Naive thymus-derived CD4-positive, alpha-beta T cell (primary cell): ENCODE data around the gene GALNT4. TPM values are rescaled to one million over a fixed set of nuclear protein-coding genes. Genes with fewer than 3 reads are reported as not detected.

ENCODE experiments used
- ATAC-seq: fragments of 150-1000 bp; cut with Tn5 transposase; 2 replicates; pipeline ENCODE4 v1.10.0; 2021; ENCODE audit warnings: mild to moderate bottlenecking, moderate library complexity
- CTCF ChIA-PET: fragments of 350-600 bp; sonication (Branson Sonifier 250); formaldehyde crosslinking; loops from one replicate; lab custom pipeline; 2021; ENCODE audit warnings: antibody characterized with exemption; lab: Charles Lee
- POLR2A ChIA-PET: fragments of 350-600 bp; sonication (Branson Sonifier 250); formaldehyde crosslinking; loops from one replicate; lab custom pipeline; 2021; ENCODE audit warnings: antibody characterized with exemption, inconsistent platforms; lab: Charles Lee
- DNase-seq, 9 donors: peaks; one replicate each; pipeline versions ENCODE4 v3.0.0 to v3.0.0-alpha.2; 2020 to 2022; ENCODE audit warnings: mixed read lengths in 1 of 9
- H3K27ac ChIP-seq: one replicate; pipeline ENCODE4 v1.7.0; 2013; ENCODE audit warnings: mild to moderate bottlenecking, low read depth, low read length, moderate library complexity
- H3K27me3 ChIP-seq, 2 donors: one replicate each; pipeline ENCODE4 v1.7.0; 2013; ENCODE audit warnings: low read length in 2 of 2, mild to moderate bottlenecking in 2 of 2, moderate library complexity in 2 of 2; ENCODE audit not compliant: control insufficient read depth in 2 of 2, insufficient read depth in 2 of 2
- H3K36me3 ChIP-seq, 3 experiments: 1 replicate in 2 of 3; 2 replicates in 1 of 3; pipeline ENCODE4 v1.7.0; 2013; ENCODE audit warnings: low read length in 3 of 3, mild to moderate bottlenecking in 3 of 3, moderate library complexity in 1 of 3; ENCODE audit not compliant: insufficient read depth in 3 of 3, control insufficient read depth in 2 of 3
- H3K4me1 ChIP-seq, 2 donors: one replicate each; pipeline ENCODE4 v1.7.0; 2013; ENCODE audit warnings: low read length in 2 of 2, mild to moderate bottlenecking in 2 of 2, moderate library complexity in 1 of 2; ENCODE audit not compliant: control insufficient read depth in 2 of 2, insufficient read depth in 2 of 2
- H3K4me3 ChIP-seq: 2 replicates; pipeline ENCODE4 v1.7.0; 2013; ENCODE audit warnings: mild to moderate bottlenecking, low read length
- H3K9me3 ChIP-seq, 3 experiments: 1 replicate in 2 of 3; 2 replicates in 1 of 3; pipeline ENCODE4 v1.7.0; 2013; ENCODE audit warnings: low read length in 3 of 3; ENCODE audit not compliant: control insufficient read depth in 2 of 3
- H3K27ac Mint-ChIP-seq, 9 donors: one replicate each; pipeline ENCODE4 v1.8.0; 2020 to 2022; ENCODE audit warnings: mixed read lengths in 9 of 9, mild to moderate bottlenecking in 8 of 9, moderate library complexity in 5 of 9, inconsistent platforms in 2 of 9
- H3K27me3 Mint-ChIP-seq, 5 donors: one replicate each; pipeline ENCODE4 v1.8.0; 2021 to 2022; ENCODE audit warnings: mixed read lengths in 5 of 5, mild to moderate bottlenecking in 1 of 5
- H3K36me3 Mint-ChIP-seq, 5 donors: one replicate each; pipeline ENCODE4 v1.8.0; 2020 to 2022; ENCODE audit warnings: mixed read lengths in 5 of 5, mild to moderate bottlenecking in 3 of 5, inconsistent platforms in 1 of 5
- H3K4me1 Mint-ChIP-seq, 7 donors: one replicate each; pipeline ENCODE4 v1.8.0; 2020 to 2022; ENCODE audit warnings: mixed read lengths in 7 of 7, mild to moderate bottlenecking in 3 of 7, inconsistent platforms in 1 of 7
- H3K4me3 Mint-ChIP-seq, 10 donors: one replicate each; pipeline ENCODE4 v1.8.0; 2020 to 2022; ENCODE audit warnings: mild to moderate bottlenecking in 10 of 10, mixed read lengths in 10 of 10, moderate library complexity in 6 of 10, inconsistent platforms in 2 of 10
- H3K9me3 Mint-ChIP-seq, 11 donors: one replicate each; pipeline ENCODE4 v1.8.0; 2020 to 2022; ENCODE audit warnings: mixed read lengths in 11 of 11, mild to moderate bottlenecking in 4 of 11, inconsistent platforms in 1 of 11, moderate library complexity in 1 of 11
- intact Hi-C, 2 donors: fragments of 100-400 bp; cut with micrococcal nuclease; formaldehyde crosslinking; loops; one replicate each; pipeline ENCODE4 v1.15.1; 2023
- polyA plus RNA-seq, 2 donors: library from polyadenylated mRNA; unstranded; fragments of 300-500 nt; fragmentation: Illumina TruSeq; gene quantifications; one replicate each; pipeline ENCODE4 v1.2.3, GENCODE V29; 2021
- total RNA-seq, 6 experiments: library from RNA in 5 of 6; stranded (reverse) in 5 of 6; gene quantifications; 1 replicate in 5 of 6; 2 replicates in 1 of 6; pipeline ENCODE4 v1.2.3 and lab custom pipeline; 2021 to 2026

The GALNT4 gene
- total and polyA plus RNA-seq, 7 experiments from 2014 or later = 2.5 to 14.5 (median 6.7) TPM

DNA sequence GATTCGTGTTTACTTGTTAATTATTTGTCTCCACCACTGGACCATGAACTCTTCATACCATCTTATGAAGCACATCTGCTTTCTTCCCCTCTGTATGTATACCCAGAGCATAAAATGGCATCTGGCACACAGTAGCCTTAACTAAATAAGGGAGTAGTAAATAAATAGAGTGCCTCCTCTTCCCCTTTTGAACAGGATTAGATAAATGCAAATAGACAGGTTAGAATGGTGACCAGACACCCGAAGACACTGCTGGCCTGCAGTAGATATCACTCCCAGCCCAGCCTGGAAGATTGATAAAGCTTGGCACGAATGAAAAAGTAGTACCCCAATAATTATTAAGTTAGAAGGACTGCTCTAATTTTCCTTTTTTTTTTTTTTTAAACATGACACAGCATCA is 6.9 kb downstream of the GALNT4 start:
- no peak overlapping the region for H3K4me3 ChIP-seq
- no peak overlapping the region for H3K27ac ChIP-seq
- H3K9me3 Mint-ChIP-seq = no peaks in the 10 kb centered on the region
- peaks cover 2 to 19% (median 9%) of the 10 kb centered on the region in 5 donors for H3K36me3 Mint-ChIP-seq
- H3K4me1 ChIP-seq = peaks cover 13 to 21% of the 10 kb centered on the region in 2 donors
- no peaks in the 10 kb centered on the region for H3K27me3 Mint-ChIP-seq
- no peak overlapping the region for H3K4me3 Mint-ChIP-seq
- DNase-seq = no peak
- H3K27me3 ChIP-seq = no peaks in the 10 kb centered on the region
- no peaks in the 10 kb centered on the region for H3K9me3 ChIP-seq
- intact Hi-C loops = no loop called here
- peaks cover 12 to 53% (median 34%) of the 10 kb centered on the region in 7 donors for H3K4me1 Mint-ChIP-seq
- ChIA-PET CTCF (interaction anchor here (1.5 kb wide), 1 partner anchor 57 kb away, joined by 6 read pairs; no protein-coding TSS in a partner anchor), POLR2A (no interaction called here)
- H3K27ac Mint-ChIP-seq = no peak overlapping the region
- ATAC-seq = no peak
- no peaks in the 10 kb centered on the region for H3K36me3 ChIP-seq

- intact Hi-C loops = no loop called here
- Histone ChIP-seq H3K36me3 (no peaks in the 10 kb centered on the region), H3K27me3 (no peaks in the 10 kb centered on the region), H3K9me3 (no peaks in the 10 kb centered on the region), H3K4me3 (no peak overlapping the region), H3K4me1 (peaks cover 5 to 11% of the 10 kb centered on the region in 2 donors), H3K27ac (no peak overlapping the region)
- Mint-ChIP-seq H3K27me3 (no peaks in the 10 kb centered on the region), H3K4me3 (no peak overlapping the region), H3K36me3 (peaks cover 0 to 13% (median 4%) of the 10 kb centered on the region in 5 donors), H3K27ac (no peak overlapping the region), H3K9me3 (no peaks in the 10 kb centered on the region), H3K4me1 (peaks cover 6 to 43% (median 24%) of the 10 kb centered on the region in 7 donors)
- ChIA-PET POLR2A (no interaction called here), CTCF (interaction anchor here (0.7 kb wide), 1 partner anchor 47 kb away, joined by 4 read pairs; no protein-coding TSS in a partner anchor)
- ATAC-seq (no peak), DNase-seq (no peak)
Measured at GRCh38 chr12:89516633-89517032, 8.0 kb downstream of the GALNT4 start.

DNA sequence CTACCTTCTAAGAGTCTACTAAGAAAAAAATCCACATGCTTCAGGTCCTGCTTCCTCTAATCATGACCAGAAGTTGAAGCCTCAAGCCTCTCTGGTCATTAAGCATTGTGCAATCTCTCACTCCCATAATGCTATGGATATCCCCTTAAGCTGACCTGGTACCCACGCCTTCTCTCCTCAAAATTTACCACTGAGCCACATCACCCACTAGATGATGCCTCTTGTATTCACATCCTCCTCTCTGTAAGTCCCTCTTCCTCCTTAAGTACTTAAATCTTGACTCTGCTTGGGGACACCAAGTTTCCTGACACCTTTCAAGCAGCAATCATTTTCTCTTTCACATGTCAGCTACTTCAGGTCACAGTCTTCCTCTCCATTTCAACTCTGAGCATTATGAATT is 9.8 kb downstream of the GALNT4 start:
- Histone ChIP-seq H3K4me1 (peaks cover 0 to 7% of the 10 kb centered on the region in 2 donors), H3K27ac (no peak overlapping the region), H3K36me3 (no peaks in the 10 kb centered on the region), H3K9me3 (no peaks in the 10 kb centered on the region), H3K27me3 (no peaks in the 10 kb centered on the region), H3K4me3 (no peak overlapping the region)
- H3K27ac Mint-ChIP-seq = no peak overlapping the region
- ChIA-PET POLR2A (no interaction called here), CTCF (no interaction called here)
- no peaks in the 10 kb centered on the region for H3K27me3 Mint-ChIP-seq
- peaks cover 4 to 31% (median 17%) of the 10 kb centered on the region in 7 donors for H3K4me1 Mint-ChIP-seq
- intact Hi-C loops = loop anchor here in 1 of 2 donors (1.0 kb wide), 1 partner anchor 10 kb away; the partner anchor contains the start of gene GALNT4
- DNase-seq = no peak
- no peaks in the 10 kb centered on the region for H3K9me3 Mint-ChIP-seq
- ATAC-seq = peak; percentile 32
- no peak overlapping the region for H3K4me3 Mint-ChIP-seq
- peaks cover 0 to 12% (median 4%) of the 10 kb centered on the region in 5 donors for H3K36me3 Mint-ChIP-seq

DNA sequence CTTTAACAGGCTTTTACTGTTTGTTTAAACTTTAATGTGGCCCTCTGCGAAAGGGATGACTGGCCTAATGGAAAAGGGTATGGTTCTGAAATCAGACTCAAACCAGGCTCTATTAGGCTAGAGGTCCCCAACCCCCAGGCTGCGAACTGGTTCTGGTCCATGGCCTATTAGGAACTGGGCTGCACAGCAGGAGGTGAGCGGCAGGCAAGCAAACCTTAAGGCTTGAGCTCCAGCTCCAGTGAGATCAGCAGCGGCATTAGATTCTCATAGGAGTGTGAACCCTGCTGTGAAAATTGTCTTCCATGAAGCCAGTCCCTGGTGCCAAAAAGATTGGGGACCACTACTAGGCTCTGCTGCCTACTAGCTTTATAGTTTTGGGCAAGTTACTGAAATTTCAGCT is 11.1 kb downstream of the GALNT4 start:
- Mint-ChIP-seq H3K27ac (no peak overlapping the region), H3K27me3 (no peaks in the 10 kb centered on the region), H3K4me1 (peaks cover 4 to 22% (median 11%) of the 10 kb centered on the region in 7 donors), H3K4me3 (no peak overlapping the region), H3K36me3 (peaks cover 0 to 11% (median 4%) of the 10 kb centered on the region in 5 donors), H3K9me3 (no peaks in the 10 kb centered on the region)
- ChIA-PET POLR2A (no interaction called here), CTCF (interaction anchor here (0.7 kb wide), 1 partner anchor 9 kb away, joined by 3 read pairs; no protein-coding TSS in a partner anchor)
- ATAC-seq = no peak
- Histone ChIP-seq H3K9me3 (no peaks in the 10 kb centered on the region), H3K4me1 (peaks cover 0 to 7% of the 10 kb centered on the region in 2 donors), H3K27ac (no peak overlapping the region), H3K27me3 (no peaks in the 10 kb centered on the region), H3K4me3 (no peak overlapping the region), H3K36me3 (no peaks in the 10 kb centered on the region)
- DNase-seq = no peak
- intact Hi-C loops = no loop called here

- H3K9me3 ChIP-seq = no peaks in the 10 kb centered on the region
- DNase-seq = no peak
- no peak overlapping the region for H3K4me3 Mint-ChIP-seq
- peaks cover 4 to 19% (median 12%) of the 10 kb centered on the region in 7 donors for H3K4me1 Mint-ChIP-seq
- H3K9me3 Mint-ChIP-seq = no peaks in the 10 kb centered on the region
- peaks cover 0 to 22% (median 13%) of the 10 kb centered on the region in 5 donors for H3K36me3 Mint-ChIP-seq
- H3K4me3 ChIP-seq = no peak overlapping the region
- ChIA-PET CTCF (no interaction called here), POLR2A (no interaction called here)
- intact Hi-C loops = no loop called here
- no peaks in the 10 kb centered on the region for H3K27me3 Mint-ChIP-seq
- H3K27ac ChIP-seq = no peak overlapping the region
- no peak overlapping the region for H3K27ac Mint-ChIP-seq
- H3K36me3 ChIP-seq = no peaks in the 10 kb centered on the region
- no peak for ATAC-seq
- H3K4me1 ChIP-seq = no peaks in the 10 kb centered on the region
- H3K27me3 ChIP-seq = no peaks in the 10 kb centered on the region
Measured at GRCh38 chr12:89507015-89507824, 17.4 kb downstream of the GALNT4 start.

- Mint-ChIP-seq H3K4me1 (peaks cover 4 to 26% (median 12%) of the 10 kb centered on the region in 7 donors), H3K4me3 (no peak overlapping the region), H3K27ac (no peak overlapping the region), H3K36me3 (peaks cover 0 to 27% (median 15%) of the 10 kb centered on the region in 5 donors), H3K27me3 (no peaks in the 10 kb centered on the region), H3K9me3 (no peaks in the 10 kb centered on the region)
- ChIA-PET CTCF (no interaction called here), POLR2A (no interaction called here)
- Histone ChIP-seq H3K27me3 (no peaks in the 10 kb centered on the region), H3K4me1 (no peaks in the 10 kb centered on the region), H3K9me3 (no peaks in the 10 kb centered on the region), H3K4me3 (no peak overlapping the region), H3K27ac (no peak overlapping the region), H3K36me3 (no peaks in the 10 kb centered on the region)
- no peak for ATAC-seq
- DNase-seq = no peak
- intact Hi-C loops = no loop called here
Measured at GRCh38 chr12:89506050-89506449, 18.5 kb downstream of the GALNT4 start.
